ENCODE results near the gene MVK.

Gene MVK

GRCh38 chr12:109638735-109639134, 65.1 kb downstream of the MVK start:
- DNase-seq, result no peak

GRCh38 chr12:109639151-109639872, 65.7 kb downstream of the MVK start:
- DNase-seq, result no peak

- no peak for DNase-seq
These were observed 67.4 kb downstream of the MVK start for GRCh38 chr12:109640961-109641360.

GRCh38 chr12:109641422-109641821, 67.8 kb downstream of the MVK start:
- no peak for DNase-seq

- no peak for DNase-seq
These were observed 69.0 kb downstream of the MVK start for GRCh38 chr12:109642506-109643132.

GRCh38 chr12:109645194-109645593, 71.6 kb downstream of the MVK start:
- no peak for DNase-seq

GRCh38 chr12:109645708-109646107, 72.1 kb downstream of the MVK start:
- no peak for DNase-seq
